PFSK-1 (cell line): Measurements from ENCODE around the gene AURKA.

Source experiments
- FOXP2 ChIP-seq: optimal IDR thresholded peaks from 2 replicates; pipeline ENCODE3; 2011; ENCODE audit warnings: borderline replicate concordance, control low read depth, inconsistent platforms; ENCODE audit not compliant: insufficient read depth; ENCODE audit errors: extremely low read length, extremely low read depth
- POLR2AphosphoS5 ChIP-seq: IDR thresholded peaks from 2 replicates; pipeline ENCODE4 v1.6.1; 2012; ENCODE audit warnings: low read depth, mild to moderate bottlenecking, control low read depth, low read length, moderate library complexity
- SIN3A ChIP-seq: IDR thresholded peaks from 2 replicates; pipeline ENCODE4 v1.6.1; 2012; ENCODE audit warnings: mild to moderate bottlenecking, low read length, moderate library complexity, borderline replicate concordance; ENCODE audit not compliant: insufficient read depth
- TAF1 ChIP-seq: IDR thresholded peaks from 2 replicates; pipeline ENCODE4 v1.6.1; 2012; ENCODE audit warnings: low read length, control low read depth, borderline replicate concordance; ENCODE audit not compliant: insufficient read depth
- TF ChIP-seq, protein P1 (sequence below), 2 experiments: IDR thresholded peaks; 2 replicates each; pipeline versions ENCODE4 v1.6.1 to v1.8.0; 2011 to 2012; ENCODE audit warnings: low read depth in 2 of 2, low read length in 2 of 2, control low read depth in 1 of 2, inconsistent platforms in 1 of 2, mild to moderate bottlenecking in 1 of 2, moderate library complexity in 1 of 2; ENCODE audit not compliant: insufficient read depth in 1 of 2

The AURKA gene

DNA sequence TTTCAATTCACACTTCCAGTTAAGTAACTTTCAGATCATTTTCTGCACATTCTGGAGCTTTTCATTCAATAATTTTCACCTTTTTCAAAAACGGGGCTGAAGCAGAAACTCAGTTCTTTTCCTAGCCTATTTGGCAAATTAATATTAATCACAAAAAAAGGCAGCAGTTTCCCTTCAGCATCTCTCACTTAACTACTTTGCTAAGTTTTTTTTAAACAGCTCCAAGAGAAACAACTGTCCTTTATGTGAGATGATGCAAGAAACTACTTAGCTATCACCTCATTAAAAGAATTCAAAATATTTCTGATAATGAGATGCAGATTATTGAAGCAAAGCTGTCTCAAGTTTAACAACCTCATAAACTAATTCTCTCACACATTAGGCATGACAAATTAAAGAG lies 31.9 kb upstream of the AURKA start:
- no peak for TF ChIP-seq POLR2AphosphoS5
- TF ChIP-seq TAF1, result no peak
- TF ChIP-seq SIN3A, result no peak
- TF ChIP-seq FOXP2, result no peak
- TF ChIP-seq, protein P1, sequence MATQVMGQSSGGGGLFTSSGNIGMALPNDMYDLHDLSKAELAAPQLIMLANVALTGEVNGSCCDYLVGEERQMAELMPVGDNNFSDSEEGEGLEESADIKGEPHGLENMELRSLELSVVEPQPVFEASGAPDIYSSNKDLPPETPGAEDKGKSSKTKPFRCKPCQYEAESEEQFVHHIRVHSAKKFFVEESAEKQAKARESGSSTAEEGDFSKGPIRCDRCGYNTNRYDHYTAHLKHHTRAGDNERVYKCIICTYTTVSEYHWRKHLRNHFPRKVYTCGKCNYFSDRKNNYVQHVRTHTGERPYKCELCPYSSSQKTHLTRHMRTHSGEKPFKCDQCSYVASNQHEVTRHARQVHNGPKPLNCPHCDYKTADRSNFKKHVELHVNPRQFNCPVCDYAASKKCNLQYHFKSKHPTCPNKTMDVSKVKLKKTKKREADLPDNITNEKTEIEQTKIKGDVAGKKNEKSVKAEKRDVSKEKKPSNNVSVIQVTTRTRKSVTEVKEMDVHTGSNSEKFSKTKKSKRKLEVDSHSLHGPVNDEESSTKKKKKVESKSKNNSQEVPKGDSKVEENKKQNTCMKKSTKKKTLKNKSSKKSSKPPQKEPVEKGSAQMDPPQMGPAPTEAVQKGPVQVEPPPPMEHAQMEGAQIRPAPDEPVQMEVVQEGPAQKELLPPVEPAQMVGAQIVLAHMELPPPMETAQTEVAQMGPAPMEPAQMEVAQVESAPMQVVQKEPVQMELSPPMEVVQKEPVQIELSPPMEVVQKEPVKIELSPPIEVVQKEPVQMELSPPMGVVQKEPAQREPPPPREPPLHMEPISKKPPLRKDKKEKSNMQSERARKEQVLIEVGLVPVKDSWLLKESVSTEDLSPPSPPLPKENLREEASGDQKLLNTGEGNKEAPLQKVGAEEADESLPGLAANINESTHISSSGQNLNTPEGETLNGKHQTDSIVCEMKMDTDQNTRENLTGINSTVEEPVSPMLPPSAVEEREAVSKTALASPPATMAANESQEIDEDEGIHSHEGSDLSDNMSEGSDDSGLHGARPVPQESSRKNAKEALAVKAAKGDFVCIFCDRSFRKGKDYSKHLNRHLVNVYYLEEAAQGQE (IDR thresholded peaks at IDR 0.05; ENCODE audit: insufficient read depth in 1 of 2, low read depth in 2 of 2, low read length in 2 of 2), result no peak

DNA sequence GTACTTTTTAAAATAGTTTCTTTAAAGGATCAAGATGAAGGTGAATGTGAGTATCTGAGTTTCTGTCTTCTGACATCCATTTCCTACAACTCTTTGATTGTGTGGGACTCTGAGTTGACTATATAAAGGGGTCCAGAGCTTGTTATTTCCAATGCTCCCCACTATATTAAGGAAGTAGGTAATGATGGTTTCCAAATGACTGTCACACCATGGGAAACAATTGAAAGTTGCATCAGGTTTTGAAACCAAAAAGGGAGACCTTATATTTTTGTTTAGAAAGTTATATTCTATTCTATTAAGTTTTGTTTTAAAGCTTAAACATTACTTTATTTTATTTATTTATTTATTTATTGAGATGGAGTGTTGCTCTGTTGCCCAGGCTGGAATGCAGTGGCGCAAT lies 31.2 kb upstream of the AURKA start:
- TF ChIP-seq FOXP2 (no peak), TAF1 (no peak), SIN3A (no peak), POLR2AphosphoS5 (no peak)
- TF ChIP-seq, protein P1 (IDR thresholded peaks at IDR 0.05; ENCODE audit: insufficient read depth in 1 of 2, low read depth in 2 of 2, low read length in 2 of 2), result no peak

DNA sequence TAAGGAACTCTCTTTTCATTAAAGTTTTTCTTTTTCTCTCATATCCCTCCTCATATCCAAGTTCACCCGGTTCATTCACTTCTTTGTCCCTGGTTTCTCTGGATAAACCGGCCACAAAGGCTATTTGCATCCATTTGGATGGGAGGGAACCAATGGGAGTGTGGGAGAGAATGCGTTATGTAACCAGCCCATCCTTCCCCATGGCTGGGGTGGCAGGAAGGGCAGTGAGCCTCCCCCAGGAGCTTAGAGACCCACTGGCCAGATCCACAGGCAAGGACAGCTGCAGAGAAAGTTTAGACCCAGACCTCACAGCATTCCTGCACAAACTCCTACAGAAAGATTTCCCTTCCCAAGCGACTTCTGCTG lies 30.8 kb upstream of the AURKA start:
- TF ChIP-seq TAF1, result no peak
- TF ChIP-seq, protein P1 (IDR thresholded peaks at IDR 0.05; ENCODE audit: insufficient read depth in 1 of 2, low read depth in 2 of 2, low read length in 2 of 2), result no peak
- TF ChIP-seq FOXP2, result no peak
- TF ChIP-seq POLR2AphosphoS5, result no peak

DNA sequence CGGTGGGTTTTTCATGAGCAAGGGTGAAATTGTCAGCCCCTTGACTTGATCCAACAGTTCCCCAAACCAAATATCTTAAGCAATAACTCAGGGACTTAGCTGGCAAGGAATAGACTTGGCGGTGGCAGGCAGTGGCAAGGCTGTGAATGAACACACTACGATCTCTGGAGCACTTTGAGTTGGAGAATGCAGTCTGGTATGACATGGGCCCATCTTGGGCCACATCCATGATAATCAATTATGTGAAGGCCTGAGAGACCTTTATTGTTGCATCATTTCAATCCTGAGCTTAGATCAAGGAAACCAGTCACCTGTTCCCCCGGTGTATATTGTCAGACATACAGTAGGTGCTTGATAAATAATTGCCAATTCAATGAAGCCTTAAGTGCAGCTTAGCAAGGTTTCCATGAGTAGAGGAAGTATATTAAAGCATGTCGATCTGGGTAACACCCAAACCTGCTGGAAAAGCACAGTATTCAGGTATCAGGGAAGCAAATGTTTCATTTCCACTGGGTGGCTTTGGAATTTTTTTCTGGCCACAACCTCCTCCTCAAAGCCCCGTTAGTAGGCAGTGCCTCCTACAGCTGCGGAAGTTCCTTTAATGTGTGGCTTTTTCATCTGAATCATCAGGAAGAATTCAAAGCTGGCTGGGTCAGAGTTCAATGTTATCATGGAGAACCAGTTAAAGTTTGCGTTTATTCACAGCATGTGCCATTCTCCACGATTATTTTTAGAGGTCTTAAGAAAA lies 30.2 kb upstream of the AURKA start:
- TF ChIP-seq FOXP2, result no peak
- no peak for TF ChIP-seq TAF1
- TF ChIP-seq SIN3A, result no peak

DNA sequence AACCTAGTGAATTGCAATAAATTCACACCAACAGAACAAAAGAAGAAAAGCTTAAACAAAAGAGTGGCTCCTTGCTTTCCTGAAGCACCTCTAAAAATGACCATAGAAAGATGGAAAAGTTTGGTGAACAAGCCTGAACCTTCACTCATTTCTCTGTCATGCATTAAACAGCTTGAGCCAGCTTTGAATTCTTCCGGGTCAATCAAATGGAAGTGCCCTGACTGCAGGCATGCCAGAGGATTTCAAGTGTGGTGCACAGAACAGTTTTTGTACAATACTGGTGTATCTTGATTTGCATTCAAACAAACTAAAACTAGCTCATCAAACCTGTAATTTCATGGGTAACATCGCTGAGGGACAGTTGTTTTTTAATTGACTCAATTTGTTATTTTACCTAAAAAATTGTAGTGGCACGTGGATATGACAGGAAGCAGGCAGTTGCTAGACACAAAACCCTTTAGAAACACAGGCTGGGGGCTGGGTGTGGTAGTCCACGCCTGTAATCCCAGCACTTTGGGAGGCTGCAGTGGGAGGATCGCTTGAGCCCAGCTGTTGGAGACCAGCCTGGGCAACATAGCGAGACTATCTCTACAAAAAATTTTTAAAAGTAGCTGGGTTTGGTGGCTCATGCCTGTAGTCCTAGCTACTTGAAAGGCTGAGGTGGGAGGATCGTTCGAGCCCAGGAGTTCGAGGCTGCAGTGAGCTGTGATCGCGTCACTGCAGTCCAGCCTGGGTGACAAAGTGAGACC lies 29.1 kb upstream of the AURKA start:
- TF ChIP-seq TAF1 (no peak), SIN3A (no peak)
- TF ChIP-seq, protein P1 (IDR thresholded peaks at IDR 0.05; ENCODE audit: insufficient read depth in 1 of 2, low read depth in 2 of 2, low read length in 2 of 2), result no peak
